Testis (tissue), 3 donors: ENCODE data around the gene TMEM120B. TPM values are rescaled to one million over a fixed set of nuclear protein-coding genes. Genes with fewer than 3 reads are reported as not detected.

ENCODE experiments used
- DNase-seq: peaks from one replicate; pipeline ENCODE4 v3.0.0-alpha.2; 2019
- H3K27ac ChIP-seq, 2 donors: fragments of 200-600 bp; sonication (generic); one replicate each; pipeline ENCODE4 v1.5.1; 2019
- H3K27me3 ChIP-seq: fragments of 200-600 bp; sonication (generic); one replicate; pipeline ENCODE4 v1.5.1; 2019
- H3K36me3 ChIP-seq: fragments of 200-600 bp; sonication (generic); one replicate; pipeline ENCODE4 v1.5.1; 2017; ENCODE audit warnings: low read depth; ENCODE audit errors: missing control alignments
- H3K4me1 ChIP-seq: fragments of 200-600 bp; sonication (generic); one replicate; pipeline ENCODE4 v1.5.1; 2019
- H3K4me3 ChIP-seq, 2 donors: fragments of 200-600 bp; sonication (generic); one replicate each; pipeline ENCODE4 v1.5.1; 2017 to 2019
- H3K9me3 ChIP-seq: fragments of 200-600 bp; sonication (generic); one replicate; pipeline ENCODE4 v1.5.1; 2017
- CTCF ChIP-seq, 3 experiments: fragments of 450-650 bp in 2 of 3; fragments of 200-600 bp in 1 of 3; sonication (generic) in 1 of 3; IDR thresholded peaks; one replicate each; pipeline ENCODE4 v1.5.1; 2016 to 2019; ENCODE audit warnings: antibody characterized with exemption in 3 of 3, mild to moderate bottlenecking in 2 of 3, moderate library complexity in 1 of 3
- POLR2A ChIP-seq: fragments of 450-650 bp; IDR thresholded peaks from one replicate; pipeline ENCODE4 v1.6.1; 2017; ENCODE audit warnings: antibody characterized with exemption, mild to moderate bottlenecking, moderate library complexity
- WGBS, 2 donors: methylation state at CpG; one replicate each; pipeline ENCODE4 v1.1.5; 2018; 5-methylcytosine and 5-hydroxymethylcytosine counted together
- intact Hi-C: fragments of 100-400 bp; cut with DNase I; formaldehyde crosslinking; loops from one replicate; pipeline ENCODE4 v1.15.1; 2023; ENCODE audit warnings: low total_unique reads
- polyA plus RNA-seq: library from polyadenylated mRNA; stranded (reverse); fragments of 350-450 nt; fragmentation: Illumina TruSeq; extraction: RNeasy Lipid Tissue Mini Kit (QIAGEN cat#74804); gene quantifications from one replicate; pipeline ENCODE4 v1.2.3, GENCODE V29; 2014; ENCODE audit warnings: low read depth, low replicate concordance; ENCODE audit not compliant: insufficient read depth
- total RNA-seq, 2 donors: library from RNA; depleted of rRNA; stranded (reverse); fragments of >200 nt; gene quantifications; one replicate each; pipeline ENCODE4 v1.2.3, GENCODE V29; 2016

Gene TMEM120B
- total and polyA plus RNA-seq, 3 donors from 2014 or later = 4.9 to 17.2 (median 16.9) TPM

DNA sequence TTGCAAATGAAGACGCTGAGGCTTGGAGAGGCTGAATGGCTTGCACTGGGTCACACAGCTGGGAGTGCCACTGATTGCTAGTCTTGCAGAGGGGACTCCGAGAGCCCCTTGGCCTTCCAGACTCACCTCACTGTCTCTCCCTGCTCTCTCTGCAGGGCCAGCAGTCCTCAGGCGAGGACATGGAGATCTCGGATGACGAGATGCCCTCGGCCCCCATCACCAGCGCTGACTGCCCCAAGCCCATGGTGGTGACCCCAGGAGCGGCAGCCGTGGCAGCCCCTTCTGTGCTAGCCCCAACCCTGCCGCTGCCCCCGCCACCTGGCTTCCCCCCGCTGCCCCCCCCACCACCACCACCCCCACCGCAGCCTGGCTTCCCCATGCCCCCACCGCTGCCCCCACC is 101.4 kb downstream of the TMEM120B start:
- H3K4me1 ChIP-seq = peaks cover 33% of the 10 kb centered on the region

GRCh38 chr12:121814429-121815119 is 102.0 kb downstream of the TMEM120B start:
- H3K36me3 ChIP-seq = no peaks in the 10 kb centered on the region
- DNase-seq = no peak
- intact Hi-C loops = no loop called here
- TF ChIP-seq POLR2A (no peak), CTCF (IDR thresholded peaks at IDR 0.05) (no peak)
- H3K27ac ChIP-seq = no peak overlapping the region
- H3K4me3 ChIP-seq = no peak overlapping the region
- no peaks in the 10 kb centered on the region for H3K27me3 ChIP-seq
- H3K9me3 ChIP-seq = no peaks in the 10 kb centered on the region
- 93 to 96% methylated on average over 4 to 29 of the region's 31 CpGs for WGBS, 2 donors
- H3K4me1 ChIP-seq = peaks cover 33% of the 10 kb centered on the region

More for the DNA sequence above, 101.4 kb downstream of the TMEM120B start:
- TF ChIP-seq CTCF (IDR thresholded peaks at IDR 0.05) (no peak), POLR2A (no peak)
- Histone ChIP-seq H3K27ac (no peak overlapping the region), H3K4me3 (no peak overlapping the region), H3K9me3 (no peaks in the 10 kb centered on the region), H3K36me3 (no peaks in the 10 kb centered on the region), H3K27me3 (no peaks in the 10 kb centered on the region)
- WGBS, 2 donors = 67 to 85% methylated on average over 10 to 11 of the region's 14 CpGs
- intact Hi-C loops = no loop called here
- DNase-seq = no peak

DNA sequence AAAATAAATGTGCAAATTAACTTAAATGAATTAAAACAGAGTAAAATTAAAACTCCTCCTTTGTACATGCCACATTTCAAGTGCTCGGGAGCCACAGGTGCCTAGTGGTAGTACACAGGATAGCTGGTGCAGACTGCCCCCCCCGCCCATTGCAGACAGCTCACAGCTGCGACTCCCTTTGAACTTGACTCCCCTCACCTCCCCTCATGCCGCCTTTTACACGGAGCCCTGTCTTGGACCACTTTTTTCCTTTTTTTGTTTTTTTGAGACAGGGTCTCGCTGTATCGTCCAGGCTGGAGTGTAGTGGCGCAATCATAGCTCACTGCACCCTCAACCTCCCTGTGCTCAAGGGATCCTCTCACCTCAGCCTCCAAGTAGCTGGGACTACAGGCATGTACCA is 102.7 kb downstream of the TMEM120B start:
- H3K36me3 ChIP-seq = no peaks in the 10 kb centered on the region
- no peak overlapping the region for H3K4me3 ChIP-seq
- H3K9me3 ChIP-seq = no peaks in the 10 kb centered on the region
- H3K27ac ChIP-seq = no peak overlapping the region
- TF ChIP-seq CTCF (IDR thresholded peaks at IDR 0.05) (no peak), POLR2A (no peak)
- 86 to 95% methylated on average over 8 of the region's 8 CpGs for WGBS, 2 donors
- H3K27me3 ChIP-seq = no peaks in the 10 kb centered on the region
- intact Hi-C loops = no loop called here
- peaks cover 33% of the 10 kb centered on the region for H3K4me1 ChIP-seq
- DNase-seq = no peak

DNA sequence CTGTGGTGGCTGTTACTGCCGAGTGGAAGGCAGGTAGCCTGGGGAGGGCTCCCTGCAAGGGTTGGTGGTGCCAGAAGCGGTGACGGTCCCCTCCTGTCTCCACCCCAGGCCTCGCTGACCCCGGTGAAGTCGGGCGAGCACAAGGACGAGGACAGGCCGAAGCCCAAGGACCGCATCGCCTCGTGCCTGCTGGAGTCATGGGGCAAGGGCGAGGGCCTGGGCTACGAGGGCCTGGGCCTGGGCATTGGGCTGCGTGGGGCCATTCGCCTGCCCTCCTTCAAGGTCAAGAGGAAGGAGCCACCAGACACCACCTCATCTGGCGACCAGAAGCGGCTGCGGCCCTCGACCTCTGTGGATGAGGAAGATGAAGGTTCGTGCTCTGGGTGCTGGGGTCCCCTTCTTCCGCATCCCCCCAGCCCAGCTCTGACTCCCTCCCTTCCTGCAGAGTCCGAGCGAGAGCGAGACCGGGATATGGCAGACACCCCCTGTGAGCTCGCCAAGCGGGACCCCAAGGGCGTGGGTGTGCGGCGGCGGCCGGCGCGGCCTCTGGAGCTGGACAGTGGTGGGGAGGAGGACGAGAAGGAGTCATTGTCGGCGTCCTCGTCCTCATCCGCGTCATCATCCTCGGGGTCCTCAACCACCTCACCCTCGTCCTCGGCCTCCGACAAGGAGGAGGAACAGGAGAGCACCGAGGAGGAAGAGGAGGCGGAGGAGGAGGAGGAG is 104.5 kb downstream of the TMEM120B start:
- intact Hi-C loops = no loop called here

More for the DNA sequence above, 104.5 kb downstream of the TMEM120B start:
- WGBS, 2 donors = 87 to 95% methylated on average over 27 to 47 of the region's 47 CpGs
- Histone ChIP-seq H3K27ac (no peak overlapping the region), H3K9me3 (no peaks in the 10 kb centered on the region), H3K4me3 (no peak overlapping the region), H3K36me3 (no peaks in the 10 kb centered on the region), H3K27me3 (no peaks in the 10 kb centered on the region), H3K4me1 (peaks cover 18% of the 10 kb centered on the region)
- DNase-seq = no peak
- TF ChIP-seq POLR2A (no peak), CTCF (IDR thresholded peaks at IDR 0.05) (no peak)
